22Rv1 (cell line): ENCODE data around the gene CLSTN2.

Experiments
- CTCF ChIP-seq: fragments of 450-650 bp; IDR thresholded peaks from 2 replicates; pipeline ENCODE4 v1.5.1; 2017; ENCODE audit warnings: mild to moderate bottlenecking
- ZFX ChIP-seq: fragments of 450-650 bp; IDR thresholded peaks from 2 replicates; pipeline ENCODE4 v1.6.1; 2017; ENCODE audit warnings: antibody characterized with exemption, borderline replicate concordance

GRCh38 chr3:140359233-140359995 is 424.4 kb downstream of the CLSTN2 start:
- TF ChIP-seq CTCF (no peak), ZFX (no peak)
